Keratinocyte (primary cell): ENCODE measurements around the gene SLC25A24. TPM values are rescaled to one million over a fixed set of nuclear protein-coding genes. Genes with fewer than 3 reads are reported as not detected.

Experiments
- DNase-seq: peaks from one replicate; pipeline ENCODE4 v3.0.0-alpha.2; 2011; ENCODE audit warnings: low read depth, missing footprints, low spot score
- FAIRE-seq: peaks from 2 replicates; lab custom pipeline; 2011; peaks lifted over from hg19 to GRCh38; lab: Jason Lieb, UNC
- H2AFZ ChIP-seq: 2 replicates; pipeline ENCODE4 v1.6.0; 2012; ENCODE audit warnings: low read length, control low read depth, inconsistent platforms; ENCODE audit not compliant: control insufficient read depth
- H3K27ac ChIP-seq: 2 replicates; pipeline ENCODE4 v1.5.1; 2011; ENCODE audit warnings: low read length; ENCODE audit not compliant: control insufficient read depth, insufficient read depth
- H3K27me3 ChIP-seq: 3 replicates; pipeline ENCODE4 v1.6.0; 2011; ENCODE audit warnings: low read length; ENCODE audit not compliant: control insufficient read depth, insufficient read depth; ENCODE audit errors: extremely low read depth
- H3K36me3 ChIP-seq, 2 experiments: 2 replicates in 1 of 2; 3 replicates in 1 of 2; pipeline ENCODE4 v1.5.1; 2011; ENCODE audit warnings: low read length in 2 of 2, mild to moderate bottlenecking in 1 of 2; ENCODE audit not compliant: control insufficient read depth in 2 of 2, insufficient read depth in 2 of 2; ENCODE audit errors: extremely low read depth in 1 of 2
- H3K4me1 ChIP-seq: 3 replicates; pipeline ENCODE4 v1.5.1; 2011; ENCODE audit warnings: low read length; ENCODE audit not compliant: control insufficient read depth, insufficient read depth; ENCODE audit errors: extremely low read depth
- H3K4me2 ChIP-seq: 3 replicates; pipeline ENCODE4 v1.6.0; 2011; ENCODE audit warnings: low read depth, low read length; ENCODE audit not compliant: control insufficient read depth, insufficient read depth; ENCODE audit errors: extremely low read depth
- H3K4me3 ChIP-seq, 3 experiments: fragments of 200-600 bp in 1 of 3; sonication (generic) in 1 of 3; 2 replicates in 2 of 3; 3 replicates in 1 of 3; pipeline ENCODE4 v1.5.1; 2011 to 2016; ENCODE audit warnings: low read length in 3 of 3, mild to moderate bottlenecking in 3 of 3, control low read depth in 2 of 3, inconsistent platforms in 1 of 3, low read depth in 1 of 3, mixed read lengths in 1 of 3, mixed run types in 1 of 3, moderate library complexity in 1 of 3; ENCODE audit not compliant: control insufficient read depth in 2 of 3, insufficient read depth in 2 of 3; ENCODE audit errors: extremely low read depth in 1 of 3
- H3K79me2 ChIP-seq: 2 replicates; pipeline ENCODE4 v1.6.0; 2012; ENCODE audit warnings: low read length; ENCODE audit not compliant: control insufficient read depth, insufficient read depth
- H3K9ac ChIP-seq: 3 replicates; pipeline ENCODE4 v1.6.0; 2011; ENCODE audit warnings: low read length; ENCODE audit not compliant: control insufficient read depth, insufficient read depth; ENCODE audit errors: extremely low read depth
- H3K9me1 ChIP-seq: 3 replicates; pipeline ENCODE4 v1.6.0; 2011; ENCODE audit warnings: low read length; ENCODE audit not compliant: control insufficient read depth, insufficient read depth; ENCODE audit errors: extremely low read depth
- H3K9me3 ChIP-seq: 2 replicates; pipeline ENCODE4 v1.5.1; 2012; ENCODE audit warnings: low read depth, low read length; ENCODE audit not compliant: control insufficient read depth
- H4K20me1 ChIP-seq: 3 replicates; pipeline ENCODE4 v1.6.0; 2011; ENCODE audit warnings: low read length; ENCODE audit not compliant: control insufficient read depth, insufficient read depth; ENCODE audit errors: extremely low read depth
- CTCF ChIP-seq, 3 experiments: IDR thresholded peaks in 1 of 3; conservative IDR thresholded peaks in 1 of 3; optimal IDR thresholded peaks in 1 of 3; 2 replicates in 2 of 3; 3 replicates in 1 of 3; pipeline versions ENCODE3 to v1.5.1; 2011; ENCODE audit warnings: low read length in 3 of 3, mild to moderate bottlenecking in 3 of 3, moderate library complexity in 2 of 3, control low read depth in 1 of 3, inconsistent platforms in 1 of 3; ENCODE audit not compliant: insufficient read depth in 2 of 3; ENCODE audit errors: extremely low read depth in 1 of 3
- EZH2 ChIP-seq: IDR thresholded peaks from one replicate; pipeline ENCODE4 v1.6.1; 2012; ENCODE audit warnings: inconsistent platforms, mild to moderate bottlenecking, low read length, moderate library complexity
- dilution Hi-C: fragments of 300-500 bp; cut with MboI; formaldehyde crosslinking; loops from one replicate; pipeline ENCODE4 v1.7.0; 2020; ENCODE audit warnings: low sequenced_read_pairs; ENCODE audit not compliant: extremely low pct_ligation_motif_present
- polyA plus RNA-seq, 5 experiments: library from polyadenylated mRNA; depleted of rRNA in 3 of 5; stranded (reverse) in 3 of 5; stranded (forward) in 1 of 5; unstranded in 1 of 5; fragments of >200 nt; gene quantifications; 1 replicate in 1 of 5; 2 replicates in 3 of 5; 3 replicates in 1 of 5; pipeline versions ENCODE4 v1.2.1 to v1.2.3, GENCODE V29; 2011 to 2012; ENCODE audit warnings: missing spikeins in 2 of 5, low read depth in 1 of 5, low replicate concordance in 1 of 5

SLC25A24 gene
- polyA plus RNA-seq, 1 donor (not counting 4 experiments of a cell fraction or from before 2014, with no cell fraction given), result 58.9 TPM

GRCh38 chr1:108192581-108192980 is 7.6 kb downstream of the SLC25A24 start:
- DNase-seq (no peak), FAIRE-seq (no peak)
- no peaks in the 10 kb centered on the region for H3K9me3 ChIP-seq
- H3K27ac ChIP-seq, result no peak overlapping the region
- H3K36me3 ChIP-seq, result peaks cover under 1 to 11% of the 10 kb centered on the region in 2 experiments
- H3K4me1 ChIP-seq, result no peaks in the 10 kb centered on the region
- no peak for TF ChIP-seq EZH2
- no peak overlapping the region for H3K4me2 ChIP-seq
- H2AFZ ChIP-seq, result no peak overlapping the region
- H4K20me1 ChIP-seq, result no peaks in the 10 kb centered on the region
- H3K79me2 ChIP-seq, result peaks cover 90% of the 10 kb centered on the region
- dilution Hi-C loops, result no loop called here
- no peak overlapping the region for H3K9ac ChIP-seq
- H3K27me3 ChIP-seq, result no peaks in the 10 kb centered on the region
- H3K9me1 ChIP-seq, result no peaks in the 10 kb centered on the region
- no peak overlapping the region for H3K4me3 ChIP-seq

- Histone ChIP-seq H4K20me1 (no peaks in the 10 kb centered on the region), H3K27ac (no peak overlapping the region), H3K27me3 (no peaks in the 10 kb centered on the region), H3K36me3 (peaks cover 0 to 5% of the 10 kb centered on the region in 2 experiments), H3K9ac (no peak overlapping the region), H3K4me2 (no peak overlapping the region), H3K4me3 (no peak overlapping the region), H3K4me1 (no peaks in the 10 kb centered on the region), H3K9me3 (no peaks in the 10 kb centered on the region), H2AFZ (no peak overlapping the region), H3K9me1 (no peaks in the 10 kb centered on the region), H3K79me2 (peaks cover 89% of the 10 kb centered on the region)
- no peak for FAIRE-seq
- DNase-seq, result no peak
- dilution Hi-C loops, result no loop called here
- TF ChIP-seq CTCF (optimal IDR thresholded peaks at IDR 0.05 in 1 of 3, IDR thresholded peaks at IDR 0.05 in 1 of 3, conservative IDR thresholded peaks at IDR 0.05 in 1 of 3; ENCODE audit: extremely low read depth in 1 of 3, insufficient read depth in 2 of 3, low read length in 3 of 3) (no peak), EZH2 (no peak)
These were observed 9.3 kb downstream of the SLC25A24 start for GRCh38 chr1:108190686-108191416.
